KMS-11 (cell line): ENCODE results near the gene DRGX.

ENCODE experiments used
- H2AFZ ChIP-seq: fragments of 200-600 bp; sonication (generic); 2 replicates; pipeline ENCODE4 v1.6.1; 2016; ENCODE audit warnings: antibody characterized with exemption, mixed run types, low read depth
- H3K27ac ChIP-seq: fragments of 200-600 bp; sonication (generic); 2 replicates; pipeline ENCODE4 v1.6.1; 2016; ENCODE audit warnings: mild to moderate bottlenecking, mixed run types
- H3K27me3 ChIP-seq: fragments of 200-600 bp; sonication (generic); 2 replicates; pipeline ENCODE4 v1.6.1; 2017; ENCODE audit warnings: mild to moderate bottlenecking, low read depth, mixed run types, moderate library complexity; ENCODE audit not compliant: insufficient read depth
- H3K36me3 ChIP-seq: fragments of 200-600 bp; sonication (generic); 2 replicates; pipeline ENCODE4 v1.6.1; 2017; ENCODE audit warnings: mild to moderate bottlenecking, mixed run types; ENCODE audit not compliant: insufficient read depth
- H3K4me1 ChIP-seq: fragments of 200-600 bp; sonication (generic); 2 replicates; pipeline ENCODE4 v1.6.1; 2016; ENCODE audit warnings: mild to moderate bottlenecking, low read depth, mixed run types; ENCODE audit not compliant: poor library complexity, severe bottlenecking
- H3K4me2 ChIP-seq: fragments of 200-600 bp; sonication (generic); 2 replicates; pipeline ENCODE4 v1.7.0; 2016; ENCODE audit warnings: mild to moderate bottlenecking, mixed run types
- H3K4me3 ChIP-seq: fragments of 200-600 bp; sonication (generic); IDR thresholded peaks from 2 replicates; pipeline ENCODE4 v1.6.1; 2017; ENCODE audit warnings: low read depth, low read length, mixed read lengths; ENCODE audit not compliant: insufficient read depth
- H3K79me2 ChIP-seq: fragments of 200-600 bp; sonication (generic); 2 replicates; pipeline ENCODE4 v1.6.1; 2016; ENCODE audit warnings: low read depth, mixed run types; ENCODE audit not compliant: insufficient read depth
- H3K9ac ChIP-seq: fragments of 200-600 bp; sonication (generic); 2 replicates; pipeline ENCODE4 v1.6.1; 2016; ENCODE audit warnings: mild to moderate bottlenecking, mixed run types
- H4K20me1 ChIP-seq: fragments of 200-600 bp; sonication (generic); 2 replicates; pipeline ENCODE4 v1.6.1; 2016; ENCODE audit warnings: mild to moderate bottlenecking, mixed run types; ENCODE audit not compliant: insufficient read depth
- CTCF ChIP-seq: fragments of 200-600 bp; sonication (generic); conservative IDR thresholded peaks from 2 replicates; pipeline ENCODE4 v1.6.1; 2017; ENCODE audit warnings: low read depth, mild to moderate bottlenecking, antibody characterized with exemption, low read length, moderate library complexity, mixed read lengths

DRGX gene

DNA sequence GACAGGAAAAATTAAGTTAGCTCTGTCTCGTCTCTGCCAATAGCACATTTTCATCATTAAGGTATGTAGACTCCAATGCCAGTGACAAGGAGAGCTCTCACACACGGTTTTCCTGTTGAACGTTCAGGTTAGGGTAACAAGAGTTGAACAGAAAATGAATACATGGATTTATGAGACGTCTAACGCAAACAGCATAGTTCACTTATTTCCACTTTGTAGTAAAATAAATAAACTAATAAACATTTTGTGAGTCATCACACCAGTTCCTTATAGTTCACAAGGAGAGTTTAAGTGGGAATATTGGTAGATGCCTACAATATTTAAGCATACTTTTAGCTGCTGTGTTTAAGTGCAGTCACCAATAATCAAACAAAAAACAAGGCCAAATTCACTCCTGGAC lies 21.1 kb downstream of the DRGX start:
- TF ChIP-seq CTCF: no peak
- Histone ChIP-seq H4K20me1 (no peaks in the 10 kb centered on the region), H3K9ac (no peak overlapping the region), H3K27me3 (no peaks in the 10 kb centered on the region), H3K36me3 (no peaks in the 10 kb centered on the region), H3K4me2 (no peak overlapping the region), H3K4me1 (no peaks in the 10 kb centered on the region), H3K27ac (no peak overlapping the region), H3K79me2 (no peaks in the 10 kb centered on the region), H3K4me3 (no peak overlapping the region), H2AFZ (no peak overlapping the region)

DNA sequence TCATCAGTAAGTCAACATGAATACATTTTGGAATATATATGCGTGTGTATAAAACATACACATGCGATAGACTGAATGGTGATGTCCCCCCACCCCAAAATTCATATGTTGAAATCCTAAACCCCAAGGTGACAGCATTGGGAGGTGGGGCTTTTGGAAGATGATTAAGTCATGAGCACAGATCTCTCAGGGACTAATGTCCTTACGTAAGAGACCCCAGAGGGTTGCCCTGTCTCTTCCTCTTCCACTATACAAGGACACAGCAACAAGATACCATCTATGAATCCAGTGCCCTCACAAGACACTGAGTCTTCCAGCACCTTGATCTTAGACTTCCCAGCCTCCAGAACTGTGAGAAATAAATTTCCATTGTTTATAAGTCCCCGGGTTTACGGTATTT lies 22.5 kb downstream of the DRGX start:
- no peak overlapping the region for H3K27ac ChIP-seq
- TF ChIP-seq CTCF: no peak
- no peaks in the 10 kb centered on the region for H4K20me1 ChIP-seq
- H3K4me2 ChIP-seq: no peak overlapping the region
- H3K4me1 ChIP-seq: no peaks in the 10 kb centered on the region
- H3K27me3 ChIP-seq: no peaks in the 10 kb centered on the region
- H3K9ac ChIP-seq: no peak overlapping the region
- H2AFZ ChIP-seq: no peak overlapping the region
- H3K4me3 ChIP-seq: no peak overlapping the region
- no peaks in the 10 kb centered on the region for H3K79me2 ChIP-seq
- no peaks in the 10 kb centered on the region for H3K36me3 ChIP-seq

DNA sequence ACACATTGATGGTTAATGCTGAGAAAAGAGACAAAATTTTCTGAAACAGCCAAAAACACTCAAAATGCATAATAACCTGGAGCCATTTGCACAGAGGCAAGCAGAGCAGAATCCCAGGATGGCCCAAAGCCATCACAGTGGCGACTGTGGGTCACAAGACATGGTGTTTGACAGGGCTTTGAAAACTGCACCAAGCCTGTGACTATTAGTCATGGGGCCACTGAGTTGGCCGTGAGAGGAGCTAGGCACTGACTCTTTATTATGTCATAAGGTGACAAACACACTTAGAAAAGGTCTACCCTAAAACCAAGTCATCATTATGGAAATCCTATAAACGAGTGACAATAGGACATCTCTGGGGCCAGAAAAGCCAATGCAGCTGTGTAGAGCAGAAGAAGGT lies 23.9 kb downstream of the DRGX start:
- Histone ChIP-seq H3K9ac (no peak overlapping the region), H3K4me2 (no peak overlapping the region), H3K27ac (no peak overlapping the region), H3K4me1 (no peaks in the 10 kb centered on the region), H3K27me3 (no peaks in the 10 kb centered on the region), H3K4me3 (no peak overlapping the region), H3K79me2 (no peaks in the 10 kb centered on the region), H3K36me3 (no peaks in the 10 kb centered on the region), H4K20me1 (no peaks in the 10 kb centered on the region), H2AFZ (no peak overlapping the region)
- TF ChIP-seq CTCF: no peak

DNA sequence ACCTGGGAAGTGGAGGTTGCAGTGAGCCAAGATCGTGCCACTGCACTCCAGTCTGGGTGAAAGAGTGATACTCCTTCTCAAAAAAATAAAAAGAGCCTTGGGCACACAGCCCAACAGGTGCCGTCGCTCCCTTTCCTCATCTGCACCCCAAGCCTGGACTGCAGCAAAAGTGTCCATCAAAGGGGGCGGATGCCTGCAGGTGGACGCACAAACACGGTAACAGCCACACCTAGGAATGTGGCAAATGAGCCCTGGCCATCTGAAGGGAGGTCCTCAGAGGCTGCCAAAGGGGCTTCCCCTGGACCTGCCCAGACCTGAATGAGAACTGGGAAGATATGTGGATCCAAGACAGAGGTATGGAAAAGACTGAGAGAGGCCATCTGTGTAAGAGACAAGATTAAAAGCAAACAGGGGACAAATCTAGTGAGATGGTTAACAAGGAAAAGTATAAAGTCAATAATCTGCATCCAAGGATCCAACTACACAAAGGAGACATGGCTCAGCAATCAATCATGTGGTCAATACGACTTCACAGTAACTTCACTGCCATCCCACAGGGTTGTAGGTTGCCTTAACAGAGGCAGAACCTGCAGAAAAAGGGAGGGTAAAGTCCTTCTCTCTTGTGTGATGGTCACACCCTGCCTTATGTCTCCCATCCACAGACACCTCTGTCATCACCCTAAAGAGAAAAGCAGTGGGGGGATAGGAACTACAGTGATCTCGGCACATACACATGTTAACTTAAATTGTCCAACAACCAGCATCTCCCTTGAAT lies 25.4 kb downstream of the DRGX start:
- Histone ChIP-seq H3K27ac (no peak overlapping the region), H2AFZ (no peak overlapping the region), H3K4me2 (no peak overlapping the region), H4K20me1 (no peaks in the 10 kb centered on the region), H3K4me3 (no peak overlapping the region), H3K27me3 (no peaks in the 10 kb centered on the region), H3K9ac (no peak overlapping the region), H3K36me3 (no peaks in the 10 kb centered on the region), H3K4me1 (no peaks in the 10 kb centered on the region), H3K79me2 (no peaks in the 10 kb centered on the region)
- no peak for TF ChIP-seq CTCF
